ENCODE measurements around the gene DOCK8. TPM values are rescaled to one million over a fixed set of nuclear protein-coding genes. Genes with fewer than 3 reads are reported as not detected.
A peak's percentile ranks its signal among the peaks of the same experiment; 100 is the strongest.
"Not testable (repeated sequence)": the region's sequence is repeated elsewhere in the genome, so short reads cannot be mapped to it uniquely, and the experiment has no call there.

DOCK8 gene
- total RNA-seq, 4 donors from 2014 or later = 9.0 to 17.9 (median 13.6) TPM

DNA sequence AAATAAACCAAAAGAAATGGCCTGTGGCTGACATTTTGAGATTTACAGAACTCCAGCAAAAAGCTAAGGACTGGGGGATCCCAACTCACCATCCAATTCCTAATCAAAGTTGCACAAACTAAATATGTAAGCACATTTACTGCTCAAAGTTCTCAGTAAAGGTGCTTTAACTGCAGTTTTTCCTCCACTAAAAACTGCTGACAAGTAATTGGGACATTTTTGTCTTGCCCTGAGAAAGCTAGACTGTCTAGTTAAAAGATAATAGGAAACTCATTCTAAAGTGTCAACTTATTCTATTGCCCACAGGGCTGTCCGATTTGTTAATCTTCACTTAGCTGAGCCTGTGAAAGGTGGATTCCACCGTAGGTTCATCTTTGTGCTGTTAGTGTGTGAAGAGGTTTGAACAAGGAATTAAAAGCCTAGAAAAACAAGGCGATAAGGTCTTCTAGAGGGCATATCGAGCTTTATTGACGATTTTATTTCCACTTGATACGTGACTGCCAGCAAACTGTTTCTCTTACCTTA, 1.0 kb downstream of the DOCK8 start:
- peak overlapping the region; percentile 38 to 65 (median 53) for H3K4me3 ChIP-seq
- H3K4me1 ChIP-seq = peaks cover 0 to 15% (median 0%) of the 10 kb centered on the region in 4 donors
- no peaks in the 10 kb centered on the region for H3K9me3 ChIP-seq
- no peaks in the 10 kb centered on the region for H3K36me3 ChIP-seq
- H3K27ac ChIP-seq = peak overlapping the region; percentile 41 to 83 (median 78)
- no peak for DNase-seq (ENCODE audit: low spot score in 2 of 2)
- TF ChIP-seq POLR2A (IDR thresholded peaks at IDR 0.05) (no peak), EP300 (IDR thresholded peaks at IDR 0.05) (no peak)
- TF ChIP-seq, protein P1, sequence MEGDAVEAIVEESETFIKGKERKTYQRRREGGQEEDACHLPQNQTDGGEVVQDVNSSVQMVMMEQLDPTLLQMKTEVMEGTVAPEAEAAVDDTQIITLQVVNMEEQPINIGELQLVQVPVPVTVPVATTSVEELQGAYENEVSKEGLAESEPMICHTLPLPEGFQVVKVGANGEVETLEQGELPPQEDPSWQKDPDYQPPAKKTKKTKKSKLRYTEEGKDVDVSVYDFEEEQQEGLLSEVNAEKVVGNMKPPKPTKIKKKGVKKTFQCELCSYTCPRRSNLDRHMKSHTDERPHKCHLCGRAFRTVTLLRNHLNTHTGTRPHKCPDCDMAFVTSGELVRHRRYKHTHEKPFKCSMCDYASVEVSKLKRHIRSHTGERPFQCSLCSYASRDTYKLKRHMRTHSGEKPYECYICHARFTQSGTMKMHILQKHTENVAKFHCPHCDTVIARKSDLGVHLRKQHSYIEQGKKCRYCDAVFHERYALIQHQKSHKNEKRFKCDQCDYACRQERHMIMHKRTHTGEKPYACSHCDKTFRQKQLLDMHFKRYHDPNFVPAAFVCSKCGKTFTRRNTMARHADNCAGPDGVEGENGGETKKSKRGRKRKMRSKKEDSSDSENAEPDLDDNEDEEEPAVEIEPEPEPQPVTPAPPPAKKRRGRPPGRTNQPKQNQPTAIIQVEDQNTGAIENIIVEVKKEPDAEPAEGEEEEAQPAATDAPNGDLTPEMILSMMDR (IDR thresholded peaks at IDR 0.05) = no peak
- WGBS, 2 donors = 62 to 69% methylated on average over 6 of the region's 6 CpGs
- H3K27me3 ChIP-seq = peaks cover 0 to 6% of the 10 kb centered on the region in 2 donors

DNA sequence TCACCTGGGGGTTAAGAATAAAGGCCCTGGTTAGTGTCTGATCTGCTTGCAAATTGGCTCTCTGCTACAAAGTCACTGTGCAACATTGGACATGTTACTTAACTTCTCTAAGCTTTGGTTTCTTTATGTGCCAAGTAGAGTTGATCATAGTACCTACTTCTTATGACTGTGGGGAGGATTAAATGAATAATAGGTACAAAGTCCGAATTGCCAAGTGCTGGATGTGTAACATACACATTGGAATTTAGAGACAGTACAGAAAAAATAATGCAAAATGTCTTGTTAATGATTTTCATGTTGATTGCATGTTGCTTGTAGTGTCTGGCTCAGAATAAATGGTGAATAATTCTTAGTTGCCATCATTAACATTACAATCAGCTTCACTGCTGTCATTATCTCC, 2.2 kb downstream of the DOCK8 start:
- WGBS, 2 donors = 79 to 90% methylated on average over 1 of the region's 1 CpG
- Histone ChIP-seq H3K27me3 (peaks cover 0 to 6% of the 10 kb centered on the region in 2 donors), H3K27ac (no peak overlapping the region), H3K36me3 (no peaks in the 10 kb centered on the region), H3K4me3 (no peak overlapping the region), H3K4me1 (peaks cover 0 to 18% (median 0%) of the 10 kb centered on the region in 4 donors), H3K9me3 (no peaks in the 10 kb centered on the region)
- TF ChIP-seq, protein P1 (IDR thresholded peaks at IDR 0.05) = no peak
- TF ChIP-seq POLR2A (IDR thresholded peaks at IDR 0.05) (no peak), EP300 (IDR thresholded peaks at IDR 0.05) (no peak)
- no peak for DNase-seq (ENCODE audit: low spot score in 2 of 2)

DNA sequence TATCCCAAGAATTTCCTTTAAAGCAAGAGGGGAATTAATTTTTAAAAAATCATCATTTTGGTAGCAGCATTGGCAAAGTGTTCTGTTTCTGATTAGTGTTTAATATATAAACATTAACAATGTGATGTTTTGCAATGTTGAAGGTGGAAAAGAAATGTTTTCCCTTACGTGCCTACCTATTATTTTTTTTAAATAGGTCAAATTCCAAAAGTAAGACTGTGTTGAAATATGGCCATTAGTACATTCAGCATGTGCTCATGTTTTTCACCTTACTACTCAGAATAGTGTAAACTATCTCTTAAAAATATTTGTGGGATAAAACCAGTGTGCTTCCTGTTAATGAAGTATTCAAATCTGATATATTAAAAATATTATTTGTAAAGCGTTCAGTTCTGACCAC, 3.3 kb downstream of the DOCK8 start:
- no peaks in the 10 kb centered on the region for H3K9me3 ChIP-seq
- no peaks in the 10 kb centered on the region for H3K36me3 ChIP-seq
- peaks cover 0 to 21% (median 0%) of the 10 kb centered on the region in 4 donors for H3K4me1 ChIP-seq
- H3K4me3 ChIP-seq = no peak overlapping the region
- TF ChIP-seq POLR2A (IDR thresholded peaks at IDR 0.05) (no peak), EP300 (IDR thresholded peaks at IDR 0.05) (no peak)
- TF ChIP-seq, protein P1 (IDR thresholded peaks at IDR 0.05) = no peak
- H3K27ac ChIP-seq = no peak overlapping the region
- peaks cover 0 to 6% of the 10 kb centered on the region in 2 donors for H3K27me3 ChIP-seq
- WGBS, 2 donors = 72 to 82% methylated on average over 2 of the region's 2 CpGs
- no peak for DNase-seq (ENCODE audit: low spot score in 2 of 2)

DNA sequence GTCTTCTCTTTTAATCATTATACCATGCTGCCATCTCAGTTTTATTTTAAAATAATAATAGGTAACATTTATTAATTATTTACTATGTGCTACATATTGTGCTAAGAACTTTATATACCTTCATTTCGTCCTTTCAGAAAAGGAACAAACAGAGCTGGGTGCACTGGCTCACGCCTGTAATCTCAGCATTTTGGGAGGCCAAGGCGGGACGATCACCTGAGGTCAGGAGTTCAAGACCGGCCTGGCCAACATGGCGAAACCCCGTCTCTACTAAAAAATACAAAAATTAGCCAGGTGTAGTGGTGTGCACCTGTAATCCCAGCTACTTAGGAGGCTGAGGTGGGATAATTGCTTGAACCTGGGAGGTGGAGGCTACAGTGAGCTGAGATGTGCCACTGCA, 4.4 kb downstream of the DOCK8 start:
- H3K4me1 ChIP-seq = peaks cover 0 to 26% (median 0%) of the 10 kb centered on the region in 4 donors
- 88 to 89% methylated on average over 7 of the region's 7 CpGs for WGBS, 2 donors
- not testable (repeated sequence) for H3K27ac ChIP-seq; DNase-seq (ENCODE audit: low spot score in 2 of 2); H3K27me3 ChIP-seq; H3K9me3 ChIP-seq; H3K4me3 ChIP-seq; H3K36me3 ChIP-seq

DNA sequence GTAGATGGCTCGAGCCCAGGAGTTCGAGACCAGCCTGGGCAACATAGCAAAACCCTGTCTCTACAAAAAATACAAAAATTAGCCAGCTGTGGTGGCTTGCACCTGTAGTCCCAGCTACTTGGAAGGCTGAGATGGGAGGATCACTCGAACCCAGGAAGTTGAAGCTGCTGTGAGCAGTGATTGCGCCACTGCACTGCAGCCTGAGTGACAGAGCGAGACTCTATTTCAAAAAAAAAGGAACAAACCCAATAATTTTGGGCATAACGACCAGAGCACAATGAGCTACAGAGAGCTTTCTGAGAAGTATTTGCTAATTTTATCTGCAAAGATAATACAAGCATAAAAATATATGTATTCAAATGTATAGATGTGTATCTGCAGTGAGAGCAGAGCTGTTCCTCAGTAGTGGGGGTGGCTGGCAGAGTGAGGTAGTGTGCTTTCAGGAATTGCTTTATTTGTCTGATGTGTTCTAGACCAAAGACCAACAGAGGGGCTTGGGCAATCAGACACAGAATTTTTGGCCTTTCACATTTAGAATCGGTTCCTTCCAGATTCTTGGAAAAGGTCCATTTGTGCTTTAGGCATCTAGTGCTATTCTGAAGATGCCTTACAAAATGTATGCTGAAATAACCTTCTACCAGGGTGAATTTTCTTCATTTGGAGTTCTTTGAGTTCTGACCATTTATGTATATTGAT, 5.2 kb downstream of the DOCK8 start:
- H3K27ac ChIP-seq = peak overlapping the region in 2 of 4 donors; percentile 15 to 33
- TF ChIP-seq, protein P1 (IDR thresholded peaks at IDR 0.05) = no peak
- TF ChIP-seq EP300 (IDR thresholded peaks at IDR 0.05) = no peak
- no peak for TF ChIP-seq POLR2A (IDR thresholded peaks at IDR 0.05)
- peaks cover 0 to 19% (median 0%) of the 10 kb centered on the region in 4 donors for H3K4me1 ChIP-seq
- H3K4me3 ChIP-seq = no peak overlapping the region
- WGBS, 2 donors = 68 to 74% methylated on average over 7 of the region's 7 CpGs
- H3K27me3 ChIP-seq = peaks cover 0 to 6% of the 10 kb centered on the region in 2 donors
- no peak for DNase-seq (ENCODE audit: low spot score in 2 of 2)
- H3K36me3 ChIP-seq = no peaks in the 10 kb centered on the region
- H3K9me3 ChIP-seq = no peaks in the 10 kb centered on the region
